Activated naive CD4-positive, alpha-beta T cell treated with Interleukin-2 at 50 U/mL for 16 hours (primary cell): Measurements from ENCODE around the gene GSG1L2.
"Not testable (repeated sequence)": the region's sequence is repeated elsewhere in the genome, so short reads cannot be mapped to it uniquely, and the experiment has no call there.

ENCODE experiments used
- DNase-seq: peaks from one replicate; pipeline ENCODE4 v3.0.0-alpha.2; 2020

Gene GSG1L2

DNA sequence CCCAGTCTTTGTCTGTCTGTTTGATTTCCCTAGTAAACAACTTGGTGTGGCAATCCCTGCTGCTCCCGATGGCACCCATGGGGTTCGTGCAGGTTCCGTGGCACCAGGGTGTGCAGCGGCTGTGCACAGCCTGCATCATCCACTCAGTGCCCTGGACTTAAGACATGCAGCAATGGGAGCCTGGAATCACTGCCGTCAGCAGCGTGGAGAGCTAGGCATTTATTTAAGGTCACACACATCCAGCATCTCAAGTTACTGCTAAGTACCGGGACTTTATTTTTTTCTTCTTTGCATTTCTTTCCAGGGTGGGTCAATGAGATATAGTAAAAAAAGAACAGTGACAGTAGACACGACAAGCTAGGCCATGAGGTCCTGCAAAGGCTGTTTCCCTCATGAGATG lies 33.3 kb downstream of the GSG1L2 start:
- no peak for DNase-seq

DNA sequence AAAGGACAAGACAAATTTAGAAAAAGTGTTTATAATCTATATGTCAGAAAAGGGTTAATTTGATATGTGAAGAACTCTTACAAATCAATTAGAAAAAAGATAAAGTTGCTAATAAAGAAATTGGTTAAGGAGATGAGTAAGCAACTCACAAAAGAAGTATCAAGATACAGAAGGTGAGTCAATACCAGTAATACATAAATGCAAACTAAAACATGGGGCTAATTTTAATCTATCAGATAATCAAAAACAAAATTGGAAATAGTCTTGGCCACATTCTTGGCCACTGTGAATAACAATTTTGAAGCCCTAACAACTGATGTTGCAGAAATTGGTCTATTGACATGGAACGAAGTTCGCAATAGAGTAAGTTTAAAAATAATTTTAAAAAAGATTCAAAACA lies 37.3 kb downstream of the GSG1L2 start:
- DNase-seq: no peak

- DNase-seq: not testable (repeated sequence)
These were observed 38.4 kb downstream of the GSG1L2 start for GRCh38 chr17:9783465-9783864.

DNA sequence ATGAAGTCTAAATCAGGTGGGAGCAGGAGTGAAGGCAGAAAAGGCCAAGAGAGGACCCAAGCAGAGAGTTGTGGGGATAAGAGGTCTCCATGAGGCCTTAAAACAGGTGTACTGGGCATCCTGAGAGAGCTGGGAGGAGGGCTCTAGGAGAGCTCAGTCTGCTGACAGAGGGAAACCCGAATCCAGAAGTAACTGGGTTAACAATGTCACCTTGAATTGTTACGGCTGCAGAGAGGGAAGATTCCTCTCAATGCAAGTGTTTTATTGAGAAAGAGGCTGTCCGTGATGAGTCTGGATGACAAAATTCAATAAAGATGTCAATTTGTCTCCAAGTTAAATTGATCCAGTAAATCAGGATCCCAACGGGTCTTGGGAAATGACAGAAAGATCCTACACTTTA lies 38.8 kb downstream of the GSG1L2 start:
- DNase-seq: no peak

GRCh38 chr17:9780552-9780951 lies 41.3 kb downstream of the GSG1L2 start:
- DNase-seq: no peak

DNA sequence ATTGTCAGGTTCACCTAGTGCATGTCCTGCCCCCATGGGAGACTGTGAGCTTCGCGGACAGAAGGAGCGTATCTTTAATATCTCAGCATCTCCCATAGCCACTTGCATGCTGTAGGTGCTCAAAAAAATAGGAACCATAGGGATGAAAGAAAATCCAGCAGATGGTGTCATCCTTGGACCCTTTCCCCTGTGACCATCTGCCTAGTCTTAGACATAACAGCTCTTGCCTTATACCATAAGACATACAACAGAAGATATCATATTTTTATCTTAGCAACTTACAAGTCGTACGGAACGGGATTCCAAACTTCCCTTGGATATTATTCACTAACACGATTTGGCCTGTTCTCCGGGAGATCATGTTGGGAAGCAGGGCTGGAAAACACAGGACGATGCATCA lies 45.0 kb downstream of the GSG1L2 start:
- no peak for DNase-seq

DNA sequence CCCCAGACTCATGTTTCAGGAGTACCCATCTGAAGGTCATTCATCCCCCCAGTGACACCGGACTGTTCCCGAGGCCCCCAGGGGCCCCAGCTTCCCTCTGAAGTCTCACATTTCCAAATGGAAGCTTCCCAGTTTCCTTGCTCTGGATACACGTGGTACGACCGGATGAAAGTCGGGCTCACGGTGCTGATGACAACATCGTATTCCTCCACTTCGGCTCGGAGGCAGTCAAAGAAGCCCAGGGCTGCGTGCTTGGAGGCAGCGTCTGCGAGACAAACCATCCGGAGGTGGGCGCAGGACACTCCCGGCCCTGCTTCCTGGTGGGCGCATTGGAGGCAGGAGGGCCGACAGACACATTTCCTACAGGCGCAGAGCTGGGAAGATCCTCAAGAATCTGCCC lies 49.2 kb downstream of the GSG1L2 start:
- no peak for DNase-seq

DNA sequence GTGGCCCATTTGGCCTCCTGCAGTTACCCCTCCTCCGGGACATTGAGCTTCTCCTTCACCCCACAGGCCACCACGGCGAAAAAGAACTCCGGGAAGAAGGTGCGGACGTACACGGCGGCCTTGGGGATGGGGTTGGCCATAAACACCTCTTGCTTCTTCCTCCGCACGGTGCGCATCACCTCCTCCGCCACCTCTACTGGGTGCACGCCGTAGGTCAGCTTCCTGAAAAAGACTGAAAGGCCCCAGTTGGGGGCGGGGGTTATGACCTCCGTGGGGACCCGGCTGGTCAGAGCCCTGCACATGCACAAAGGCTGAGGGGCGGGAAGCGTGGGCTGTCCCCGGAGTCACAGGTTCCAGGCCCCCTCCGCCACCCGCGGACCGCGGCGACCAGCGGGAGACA lies 50.4 kb downstream of the GSG1L2 start:
- DNase-seq: no peak

- DNase-seq: no peak
These were observed 52.7 kb downstream of the GSG1L2 start for GRCh38 chr17:9769036-9769695.

DNA sequence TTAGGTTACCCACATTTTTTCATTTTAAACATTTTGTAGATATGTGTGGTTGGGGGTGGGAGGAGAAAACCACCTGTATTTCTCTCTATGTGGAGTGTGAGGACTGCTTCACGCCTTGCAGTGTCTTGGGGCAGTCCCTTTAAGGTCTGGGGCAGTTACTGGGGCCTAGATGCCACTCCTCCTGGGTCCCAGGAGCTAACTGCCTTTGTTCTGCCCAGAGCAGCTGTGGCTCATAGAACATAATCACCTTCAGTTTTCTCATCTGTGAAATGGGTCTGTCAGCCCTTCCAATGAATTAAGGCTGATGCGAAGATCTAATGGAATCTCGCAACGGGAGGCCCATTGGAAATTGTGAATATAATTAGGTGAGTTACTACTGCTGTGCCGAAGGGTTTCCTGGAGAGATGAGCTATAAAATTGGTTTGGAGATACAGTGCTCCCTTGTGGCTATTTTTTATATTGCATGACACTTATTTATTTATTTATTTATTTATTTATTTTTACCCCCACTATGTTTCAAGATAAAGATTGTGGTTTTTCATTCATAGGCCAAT lies 53.4 kb downstream of the GSG1L2 start:
- no peak for DNase-seq

DNA sequence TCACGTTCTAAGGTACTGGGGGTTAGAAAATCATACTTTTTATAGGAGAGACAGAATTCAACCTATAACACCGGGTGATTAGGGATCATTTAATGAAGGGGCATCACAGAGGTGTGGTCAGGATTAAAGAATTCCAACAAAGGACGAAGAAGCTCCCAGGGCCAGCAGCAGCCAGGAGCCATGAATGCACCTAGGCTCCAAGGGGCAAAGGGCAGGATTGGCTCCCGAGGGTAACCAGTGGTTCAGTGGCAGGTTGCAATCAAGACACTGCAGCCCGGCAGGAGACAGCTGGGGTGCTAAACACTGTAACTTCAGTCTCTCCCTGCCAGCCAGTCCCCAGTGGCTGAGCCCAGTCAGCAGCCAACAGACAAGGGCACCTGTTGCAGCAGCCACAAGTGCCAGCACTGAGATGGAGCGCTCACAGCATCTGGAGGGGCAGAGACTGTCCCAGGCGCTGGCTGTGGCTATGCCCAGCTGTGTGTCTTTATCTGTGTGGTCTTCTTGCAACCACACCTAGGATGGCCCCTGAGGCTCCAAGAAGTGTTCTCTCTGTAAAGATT lies 54.4 kb downstream of the GSG1L2 start:
- no peak for DNase-seq

DNA sequence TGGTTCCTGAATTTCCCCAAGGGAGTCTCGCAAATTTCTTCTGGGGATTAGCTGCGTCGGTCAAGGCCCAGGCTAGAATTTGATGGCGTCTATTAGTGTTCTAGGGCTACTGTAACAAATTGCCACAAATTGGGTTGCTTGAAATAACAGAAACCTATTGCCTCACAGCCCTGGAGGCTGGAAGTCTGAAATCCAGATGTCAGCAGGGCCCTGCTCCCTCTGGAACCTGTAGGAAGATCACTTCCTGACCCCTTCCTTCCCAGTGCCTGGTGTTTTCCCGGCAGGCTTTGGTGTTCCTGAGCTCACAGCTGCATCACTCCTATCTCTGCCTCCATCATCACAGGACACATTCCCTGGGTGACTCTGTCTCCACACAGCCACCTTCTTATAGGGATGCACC lies 54.9 kb downstream of the GSG1L2 start:
- DNase-seq: no peak

GRCh38 chr17:9765322-9765721 lies 56.6 kb downstream of the GSG1L2 start:
- no peak for DNase-seq

- no peak for DNase-seq
These were observed 58.2 kb downstream of the GSG1L2 start for GRCh38 chr17:9763643-9764042.

DNA sequence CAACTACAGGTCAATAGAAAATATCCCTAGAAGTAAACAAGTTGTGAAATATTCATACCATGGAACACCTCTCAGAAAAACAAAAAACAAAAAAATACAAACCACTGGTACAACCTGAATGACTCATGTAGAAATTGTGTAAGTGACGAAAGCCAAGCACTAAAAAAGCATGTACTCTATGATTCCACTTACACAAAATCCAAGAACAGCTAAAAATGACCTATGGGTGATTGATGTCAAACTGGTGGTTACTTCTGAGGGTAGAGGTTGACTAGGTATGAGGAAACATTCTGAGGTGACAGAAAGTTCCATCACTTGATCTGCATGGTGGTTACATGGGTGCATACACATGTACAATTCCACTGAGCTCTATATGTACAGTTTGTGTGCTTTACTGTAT lies 61.6 kb downstream of the GSG1L2 start:
- DNase-seq: no peak

- no peak for DNase-seq
These were observed 66.8 kb downstream of the GSG1L2 start for GRCh38 chr17:9755083-9755482.
